A549 (cell line): ENCODE data around the gene HSD3B2. TPM values are rescaled to one million over a fixed set of nuclear protein-coding genes. Genes with fewer than 3 reads are reported as not detected.

Experiments used
- ATAC-seq, 2 experiments: fragments of 200-7000 bp in 1 of 2; fragments of >200 bp in 1 of 2; cut with Nextera tagmentation in 1 of 2; cut with Tn5 transposase in 1 of 2; 3 replicates each; pipeline versions ENCODE4 v1.8.0 to v1.9.1; 2018 to 2020; ENCODE audit warnings: mild to moderate bottlenecking in 1 of 2, moderate library complexity in 1 of 2
- CTCF ChIA-PET: fragments of 300-600 bp; sonication (Branson Sonifier 250); formaldehyde crosslinking; extraction: SDS; loops from one replicate; lab custom pipeline; 2021; ENCODE audit warnings: antibody characterized with exemption, inconsistent platforms; lab: Yijun Ruan, JAX
- POLR2A ChIA-PET: fragments of 350-600 bp; formaldehyde crosslinking; extraction: SDS; loops from one replicate; lab custom pipeline; 2021; ENCODE audit warnings: antibody characterized with exemption, inconsistent platforms; lab: Yijun Ruan, JAX
- DNase-seq, 2 experiments: peaks; one replicate each; pipeline versions ENCODE4 v3.0.0 to v3.0.0-alpha.2; 2011 to 2016; ENCODE audit warnings: low read depth in 1 of 2, low spot score in 1 of 2
- FAIRE-seq: peaks from 2 replicates; lab custom pipeline; 2011; peaks lifted over from hg19 to GRCh38; lab: Jason Lieb, UNC
- H3K27ac ChIP-seq, 2 experiments: fragments of >200 bp; sonication (Bioruptor Twin); formaldehyde crosslinking; 3 replicates each; pipeline ENCODE4 v1.5.1; 2016 to 2017
- H3K4me1 ChIP-seq: fragments of >200 bp; sonication (Bioruptor Twin); formaldehyde crosslinking; 3 replicates; pipeline ENCODE4 v1.6.1; 2016
- H3K4me2 ChIP-seq: fragments of >200 bp; sonication (Bioruptor Twin); formaldehyde crosslinking; 3 replicates; pipeline ENCODE4 v1.6.1; 2016
- H3K4me3 ChIP-seq: fragments of >200 bp; sonication (Bioruptor Twin); formaldehyde crosslinking; 3 replicates; pipeline ENCODE4 v1.5.1; 2016
- H3K9me3 ChIP-seq: fragments of >200 bp; sonication (Bioruptor Twin); formaldehyde crosslinking; 3 replicates; pipeline ENCODE4 v1.6.1; 2016
- BHLHE40 ChIP-seq: IDR thresholded peaks from 2 replicates; pipeline ENCODE4 v1.6.1; 2012; ENCODE audit warnings: low read depth, low read length, inconsistent platforms
- CBX2 ChIP-seq: fragments of 200-600 bp; sonication (generic); IDR thresholded peaks from 2 replicates; pipeline ENCODE4 v1.6.1; 2016; ENCODE audit warnings: low read depth, mild to moderate bottlenecking, borderline replicate concordance
- CEBPB ChIP-seq, 2 experiments: fragments of >200 bp in 1 of 2; sonication (Bioruptor Twin) in 1 of 2; formaldehyde crosslinking in 1 of 2; IDR thresholded peaks; 2 replicates each; pipeline ENCODE4 v1.6.1; 2012 to 2016
- CHD2 ChIP-seq: fragments of 150-350 bp; IDR thresholded peaks from 2 replicates; pipeline ENCODE4 v1.6.1; 2014; ENCODE audit warnings: low read length; ENCODE audit not compliant: partially characterized antibody
- CHD4 ChIP-seq: fragments of 200-600 bp; sonication (generic); IDR thresholded peaks from 2 replicates; pipeline ENCODE4 v1.6.1; 2016; ENCODE audit warnings: antibody characterized with exemption, mild to moderate bottlenecking, borderline replicate concordance
- EHF ChIP-seq: fragments of 250-450 bp; sonication (Bioruptor Pico); IDR thresholded peaks from 2 replicates; pipeline ENCODE4 v1.5.0; 2020; ENCODE audit warnings: mild to moderate bottlenecking
- EHMT2 ChIP-seq: fragments of 200-600 bp; sonication (generic); IDR thresholded peaks from 2 replicates; pipeline ENCODE4 v1.6.1; 2016; ENCODE audit warnings: antibody characterized with exemption, low read depth, mild to moderate bottlenecking, moderate library complexity
- GATA3 ChIP-seq: IDR thresholded peaks from 2 replicates; pipeline ENCODE4 v1.6.1; 2012; ENCODE audit warnings: borderline replicate concordance
- HEYL ChIP-seq: fragments of 250-450 bp; sonication (Bioruptor Pico); IDR thresholded peaks from 2 replicates; pipeline ENCODE4 v1.8.0; 2021; ENCODE audit warnings: mild to moderate bottlenecking, moderate library complexity
- HOXB13 ChIP-seq: fragments of 250-450 bp; sonication (Bioruptor Pico); IDR thresholded peaks from 2 replicates; pipeline ENCODE4 v1.5.0; 2020; ENCODE audit warnings: low read depth, mild to moderate bottlenecking, moderate library complexity
- HOXB5 ChIP-seq: fragments of 250-450 bp; sonication (Bioruptor Pico); IDR thresholded peaks from 2 replicates; pipeline ENCODE4 v1.5.0; 2020; ENCODE audit warnings: mild to moderate bottlenecking, moderate library complexity
- JUNB ChIP-seq: fragments of >200 bp; sonication (Bioruptor Twin); formaldehyde crosslinking; IDR thresholded peaks from 2 replicates; pipeline ENCODE4 v1.6.1; 2016
- KDM5A ChIP-seq: fragments of 200-600 bp; sonication (generic); IDR thresholded peaks from 2 replicates; pipeline ENCODE4 v1.6.1; 2016; ENCODE audit warnings: antibody characterized with exemption, mild to moderate bottlenecking
- MAFK ChIP-seq: fragments of 450-650 bp; IDR thresholded peaks from 2 replicates; pipeline ENCODE4 v1.6.1; 2014; ENCODE audit not compliant: partially characterized antibody
- MAZ ChIP-seq: fragments of 150-350 bp; IDR thresholded peaks from 2 replicates; pipeline ENCODE4 v1.6.1; 2014; ENCODE audit warnings: antibody characterized with exemption, low read depth, low read length, borderline replicate concordance
- NFE2L2 ChIP-seq: fragments of 150-350 bp; conservative IDR thresholded peaks from 2 replicates; pipeline ENCODE4 v1.6.1; 2014; ENCODE audit warnings: low read length
- NR3C1 ChIP-seq: fragments of >200 bp; sonication (Bioruptor Twin); formaldehyde crosslinking; IDR thresholded peaks from 3 replicates; pipeline ENCODE4 v1.6.1; 2017
- PHF8 ChIP-seq: fragments of 200-600 bp; sonication (generic); IDR thresholded peaks from 2 replicates; pipeline ENCODE4 v1.6.1; 2016; ENCODE audit warnings: low read depth, mild to moderate bottlenecking, antibody characterized with exemption, moderate library complexity, borderline replicate concordance
- POLR2A ChIP-seq: IDR thresholded peaks from 2 replicates; pipeline ENCODE4 v1.6.1; 2012; ENCODE audit warnings: mild to moderate bottlenecking, low read length
- RCOR1 ChIP-seq: fragments of 150-350 bp; IDR thresholded peaks from 2 replicates; pipeline ENCODE4 v1.6.1; 2014; ENCODE audit warnings: antibody characterized with exemption, low read length, low read depth
- SMC3 ChIP-seq: fragments of >200 bp; sonication (Bioruptor Twin); formaldehyde crosslinking; IDR thresholded peaks from 3 replicates; pipeline ENCODE4 v1.6.1; 2018; ENCODE audit warnings: inconsistent platforms
- SREBF2 ChIP-seq: fragments of 450-650 bp; IDR thresholded peaks from 2 replicates; pipeline ENCODE4 v1.6.1; 2014; ENCODE audit warnings: mild to moderate bottlenecking, moderate library complexity
- TP53 ChIP-seq: fragments of 250-450 bp; sonication (Bioruptor Pico); IDR thresholded peaks from 2 replicates; pipeline ENCODE4 v1.5.0; 2021; ENCODE audit warnings: mild to moderate bottlenecking, moderate library complexity
- ZFP36 ChIP-seq: fragments of 450-650 bp; IDR thresholded peaks from 2 replicates; pipeline ENCODE4 v1.6.1; 2014; ENCODE audit warnings: borderline replicate concordance; ENCODE audit not compliant: partially characterized antibody
- ZNF302 ChIP-seq: fragments of 250-450 bp; sonication (Bioruptor Pico); IDR thresholded peaks from 2 replicates; pipeline ENCODE4 v1.9.0; 2021; ENCODE audit warnings: inconsistent platforms, mild to moderate bottlenecking, moderate library complexity
- ZSCAN20 ChIP-seq: fragments of 250-450 bp; sonication (Bioruptor Pico); IDR thresholded peaks from 2 replicates; pipeline ENCODE4 v1.8.0; 2022; ENCODE audit warnings: mild to moderate bottlenecking, moderate library complexity
- WGBS: methylation state at CpG from one replicate; pipeline ENCODE4 v1.1.6; 2017; ENCODE audit errors: missing lambda C conversion rate; 5-methylcytosine and 5-hydroxymethylcytosine counted together
- polyA plus RNA-seq, 4 experiments: library from polyadenylated mRNA; depleted of rRNA in 3 of 4; stranded (reverse); fragments of >200 nt; fragmentation: RNase III in 1 of 4; extraction: RNeasy Plus Mini Kit Qiagen cat#74134 plus additional on column Dnase treatment in 1 of 4; gene quantifications; 2 replicates in 3 of 4; 3 replicates in 1 of 4; pipeline ENCODE4 v1.2.3, GENCODE V29; 2011 to 2017
- TF ChIP-seq, protein P1 (sequence below): fragments of 450-650 bp; IDR thresholded peaks from 2 replicates; pipeline ENCODE4 v1.6.1; 2014; ENCODE audit warnings: antibody characterized with exemption
- TF ChIP-seq, protein P2 (sequence below): fragments of 200-600 bp; sonication (generic); IDR thresholded peaks from 2 replicates; pipeline ENCODE4 v1.6.1; 2016; ENCODE audit warnings: antibody characterized with exemption, mild to moderate bottlenecking, moderate library complexity
- TF ChIP-seq, protein P3 (sequence below): fragments of 250-450 bp; sonication (Bioruptor Pico); IDR thresholded peaks from 2 replicates; pipeline ENCODE4 v1.5.0; 2021; ENCODE audit warnings: mild to moderate bottlenecking, moderate library complexity, borderline replicate concordance
- TF ChIP-seq, protein P4 (sequence below): IDR thresholded peaks from 2 replicates; pipeline ENCODE4 v1.6.1; 2012
- TF ChIP-seq, protein P5 (sequence below): IDR thresholded peaks from 2 replicates; pipeline ENCODE4 v1.6.1; 2012
- TF ChIP-seq, protein P6 (sequence below): IDR thresholded peaks from 2 replicates; pipeline ENCODE4 v1.6.1; 2012; ENCODE audit warnings: low read depth, borderline replicate concordance

HSD3B2 gene
- polyA plus RNA-seq, 2 of the 4 experiments (the other 2 are of a cell fraction): not detected

DNA sequence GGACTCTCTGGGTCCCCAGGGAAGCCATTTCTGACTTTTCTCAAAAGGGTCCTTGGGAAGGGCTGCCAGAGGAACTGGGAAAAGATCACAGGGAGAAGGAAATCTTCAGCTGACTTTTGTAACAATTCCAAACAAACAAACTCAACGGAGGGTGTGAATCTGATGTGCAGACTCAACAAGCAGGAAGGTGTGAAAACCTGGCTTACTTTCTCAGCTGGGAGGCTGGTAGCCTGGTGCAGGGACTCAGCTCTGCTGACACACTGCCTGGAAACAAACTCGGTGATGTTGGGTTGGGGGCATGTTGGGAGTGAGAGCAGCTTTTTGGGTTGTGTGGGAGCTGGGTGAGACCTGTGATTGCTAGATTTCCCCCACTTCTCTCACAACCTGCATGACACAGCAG is 10.2 kb upstream of the HSD3B2 start:
- DNase-seq: no peak
- WGBS: 0% methylated on average over 2 of the region's 2 CpGs
- ChIA-PET CTCF (interaction anchor here (1.0 to 1.5 kb wide), 2 partner anchors 8 to 71 kb away, joined by 3 read pairs; no protein-coding TSS in a partner anchor), POLR2A (no interaction called here)
- H3K4me3 ChIP-seq: no peak overlapping the region
- no peak overlapping the region for H3K27ac ChIP-seq
- no peak for FAIRE-seq
- no peaks in the 10 kb centered on the region for H3K9me3 ChIP-seq
- ATAC-seq: no peak
- TF ChIP-seq POLR2A (no peak), KDM5A (no peak), ZSCAN20 (CRISPR knock-in tag) (no peak), HOXB13 (CRISPR knock-in tag) (no peak), TP53 (CRISPR knock-in tag) (no peak), JUNB (no peak), CBX2 (no peak), HOXB5 (CRISPR knock-in tag) (no peak), SREBF2 (no peak), SMC3 (no peak), NFE2L2 (no peak), EHF (CRISPR knock-in tag) (no peak), HEYL (CRISPR knock-in tag) (no peak), MAFK (no peak), CHD4 (no peak), NR3C1 (no peak), GATA3 (no peak), EHMT2 (no peak), ZFP36 (no peak)
- TF ChIP-seq, protein P1, sequence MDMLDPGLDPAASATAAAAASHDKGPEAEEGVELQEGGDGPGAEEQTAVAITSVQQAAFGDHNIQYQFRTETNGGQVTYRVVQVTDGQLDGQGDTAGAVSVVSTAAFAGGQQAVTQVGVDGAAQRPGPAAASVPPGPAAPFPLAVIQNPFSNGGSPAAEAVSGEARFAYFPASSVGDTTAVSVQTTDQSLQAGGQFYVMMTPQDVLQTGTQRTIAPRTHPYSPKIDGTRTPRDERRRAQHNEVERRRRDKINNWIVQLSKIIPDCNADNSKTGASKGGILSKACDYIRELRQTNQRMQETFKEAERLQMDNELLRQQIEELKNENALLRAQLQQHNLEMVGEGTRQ: no peak
- H3K4me2 ChIP-seq: no peak overlapping the region
- no peaks in the 10 kb centered on the region for H3K4me1 ChIP-seq

DNA sequence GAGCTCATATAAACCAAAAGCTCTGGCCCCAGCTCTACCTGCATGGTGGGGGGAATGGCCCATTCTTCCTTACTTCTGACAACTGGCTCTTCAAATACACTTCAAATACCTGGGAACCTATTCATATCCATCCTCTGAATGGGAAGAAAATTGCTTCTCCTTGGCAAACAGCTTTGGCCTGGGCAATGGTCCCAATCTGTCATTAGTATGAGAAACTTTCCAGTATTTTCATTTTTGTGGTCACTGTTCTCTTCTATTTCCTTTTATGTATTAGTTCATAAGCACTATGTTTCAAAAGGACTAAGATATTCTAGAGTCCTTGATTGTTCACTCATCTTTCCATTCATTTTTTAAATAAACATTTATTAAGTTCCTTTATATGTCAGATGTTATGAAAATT is 5.2 kb upstream of the HSD3B2 start:
- ChIA-PET POLR2A (no interaction called here), CTCF (interaction anchor here (0.6 kb wide), 1 partner anchor 148 kb away, joined by 3 read pairs; no protein-coding TSS in a partner anchor)
- H3K4me2 ChIP-seq: no peak overlapping the region
- ATAC-seq (no peak), FAIRE-seq (no peak), DNase-seq (no peak)
- H3K9me3 ChIP-seq: no peaks in the 10 kb centered on the region
- H3K4me3 ChIP-seq: no peak overlapping the region
- no peaks in the 10 kb centered on the region for H3K4me1 ChIP-seq
- no peak overlapping the region for H3K27ac ChIP-seq
- TF ChIP-seq, protein P2, sequence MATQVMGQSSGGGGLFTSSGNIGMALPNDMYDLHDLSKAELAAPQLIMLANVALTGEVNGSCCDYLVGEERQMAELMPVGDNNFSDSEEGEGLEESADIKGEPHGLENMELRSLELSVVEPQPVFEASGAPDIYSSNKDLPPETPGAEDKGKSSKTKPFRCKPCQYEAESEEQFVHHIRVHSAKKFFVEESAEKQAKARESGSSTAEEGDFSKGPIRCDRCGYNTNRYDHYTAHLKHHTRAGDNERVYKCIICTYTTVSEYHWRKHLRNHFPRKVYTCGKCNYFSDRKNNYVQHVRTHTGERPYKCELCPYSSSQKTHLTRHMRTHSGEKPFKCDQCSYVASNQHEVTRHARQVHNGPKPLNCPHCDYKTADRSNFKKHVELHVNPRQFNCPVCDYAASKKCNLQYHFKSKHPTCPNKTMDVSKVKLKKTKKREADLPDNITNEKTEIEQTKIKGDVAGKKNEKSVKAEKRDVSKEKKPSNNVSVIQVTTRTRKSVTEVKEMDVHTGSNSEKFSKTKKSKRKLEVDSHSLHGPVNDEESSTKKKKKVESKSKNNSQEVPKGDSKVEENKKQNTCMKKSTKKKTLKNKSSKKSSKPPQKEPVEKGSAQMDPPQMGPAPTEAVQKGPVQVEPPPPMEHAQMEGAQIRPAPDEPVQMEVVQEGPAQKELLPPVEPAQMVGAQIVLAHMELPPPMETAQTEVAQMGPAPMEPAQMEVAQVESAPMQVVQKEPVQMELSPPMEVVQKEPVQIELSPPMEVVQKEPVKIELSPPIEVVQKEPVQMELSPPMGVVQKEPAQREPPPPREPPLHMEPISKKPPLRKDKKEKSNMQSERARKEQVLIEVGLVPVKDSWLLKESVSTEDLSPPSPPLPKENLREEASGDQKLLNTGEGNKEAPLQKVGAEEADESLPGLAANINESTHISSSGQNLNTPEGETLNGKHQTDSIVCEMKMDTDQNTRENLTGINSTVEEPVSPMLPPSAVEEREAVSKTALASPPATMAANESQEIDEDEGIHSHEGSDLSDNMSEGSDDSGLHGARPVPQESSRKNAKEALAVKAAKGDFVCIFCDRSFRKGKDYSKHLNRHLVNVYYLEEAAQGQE: no peak
- TF ChIP-seq, protein P3, sequence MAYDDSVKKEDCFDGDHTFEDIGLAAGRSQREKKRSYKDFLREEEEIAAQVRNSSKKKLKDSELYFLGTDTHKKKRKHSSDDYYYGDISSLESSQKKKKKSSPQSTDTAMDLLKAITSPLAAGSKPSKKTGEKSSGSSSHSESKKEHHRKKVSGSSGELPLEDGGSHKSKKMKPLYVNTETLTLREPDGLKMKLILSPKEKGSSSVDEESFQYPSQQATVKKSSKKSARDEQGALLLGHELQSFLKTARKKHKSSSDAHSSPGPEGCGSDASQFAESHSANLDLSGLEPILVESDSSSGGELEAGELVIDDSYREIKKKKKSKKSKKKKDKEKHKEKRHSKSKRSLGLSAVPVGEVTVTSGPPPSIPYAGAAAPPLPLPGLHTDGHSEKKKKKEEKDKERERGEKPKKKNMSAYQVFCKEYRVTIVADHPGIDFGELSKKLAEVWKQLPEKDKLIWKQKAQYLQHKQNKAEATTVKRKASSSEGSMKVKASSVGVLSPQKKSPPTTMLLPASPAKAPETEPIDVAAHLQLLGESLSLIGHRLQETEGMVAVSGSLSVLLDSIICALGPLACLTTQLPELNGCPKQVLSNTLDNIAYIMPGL: no peak
- no peak for TF ChIP-seq CBX2
- TF ChIP-seq, protein P4, sequence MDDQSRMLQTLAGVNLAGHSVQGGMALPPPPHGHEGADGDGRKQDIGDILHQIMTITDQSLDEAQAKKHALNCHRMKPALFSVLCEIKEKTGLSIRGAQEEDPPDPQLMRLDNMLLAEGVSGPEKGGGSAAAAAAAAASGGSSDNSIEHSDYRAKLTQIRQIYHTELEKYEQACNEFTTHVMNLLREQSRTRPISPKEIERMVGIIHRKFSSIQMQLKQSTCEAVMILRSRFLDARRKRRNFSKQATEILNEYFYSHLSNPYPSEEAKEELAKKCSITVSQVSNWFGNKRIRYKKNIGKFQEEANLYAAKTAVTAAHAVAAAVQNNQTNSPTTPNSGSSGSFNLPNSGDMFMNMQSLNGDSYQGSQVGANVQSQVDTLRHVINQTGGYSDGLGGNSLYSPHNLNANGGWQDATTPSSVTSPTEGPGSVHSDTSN: no peak
- TF ChIP-seq CHD4: no peak
- no peak for TF ChIP-seq MAZ
- TF ChIP-seq PHF8: no peak
- TF ChIP-seq CEBPB (IDR thresholded peaks at IDR 0.05): no peak
- no peak for TF ChIP-seq EHMT2
- TF ChIP-seq HOXB5 (CRISPR knock-in tag): no peak
- TF ChIP-seq ZSCAN20 (CRISPR knock-in tag): no peak
- TF ChIP-seq CHD2: no peak
- TF ChIP-seq, protein P5, sequence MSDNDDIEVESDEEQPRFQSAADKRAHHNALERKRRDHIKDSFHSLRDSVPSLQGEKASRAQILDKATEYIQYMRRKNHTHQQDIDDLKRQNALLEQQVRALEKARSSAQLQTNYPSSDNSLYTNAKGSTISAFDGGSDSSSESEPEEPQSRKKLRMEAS: no peak
- TF ChIP-seq BHLHE40: no peak
- no peak for TF ChIP-seq RCOR1
- TF ChIP-seq, protein P6, sequence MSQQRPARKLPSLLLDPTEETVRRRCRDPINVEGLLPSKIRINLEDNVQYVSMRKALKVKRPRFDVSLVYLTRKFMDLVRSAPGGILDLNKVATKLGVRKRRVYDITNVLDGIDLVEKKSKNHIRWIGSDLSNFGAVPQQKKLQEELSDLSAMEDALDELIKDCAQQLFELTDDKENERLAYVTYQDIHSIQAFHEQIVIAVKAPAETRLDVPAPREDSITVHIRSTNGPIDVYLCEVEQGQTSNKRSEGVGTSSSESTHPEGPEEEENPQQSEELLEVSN: no peak
- no peak for TF ChIP-seq EHF (CRISPR knock-in tag)
- TF ChIP-seq ZNF302 (CRISPR knock-in tag): no peak
